Measurements from ENCODE around the gene METRN.

- TF ChIP-seq, protein P1, sequence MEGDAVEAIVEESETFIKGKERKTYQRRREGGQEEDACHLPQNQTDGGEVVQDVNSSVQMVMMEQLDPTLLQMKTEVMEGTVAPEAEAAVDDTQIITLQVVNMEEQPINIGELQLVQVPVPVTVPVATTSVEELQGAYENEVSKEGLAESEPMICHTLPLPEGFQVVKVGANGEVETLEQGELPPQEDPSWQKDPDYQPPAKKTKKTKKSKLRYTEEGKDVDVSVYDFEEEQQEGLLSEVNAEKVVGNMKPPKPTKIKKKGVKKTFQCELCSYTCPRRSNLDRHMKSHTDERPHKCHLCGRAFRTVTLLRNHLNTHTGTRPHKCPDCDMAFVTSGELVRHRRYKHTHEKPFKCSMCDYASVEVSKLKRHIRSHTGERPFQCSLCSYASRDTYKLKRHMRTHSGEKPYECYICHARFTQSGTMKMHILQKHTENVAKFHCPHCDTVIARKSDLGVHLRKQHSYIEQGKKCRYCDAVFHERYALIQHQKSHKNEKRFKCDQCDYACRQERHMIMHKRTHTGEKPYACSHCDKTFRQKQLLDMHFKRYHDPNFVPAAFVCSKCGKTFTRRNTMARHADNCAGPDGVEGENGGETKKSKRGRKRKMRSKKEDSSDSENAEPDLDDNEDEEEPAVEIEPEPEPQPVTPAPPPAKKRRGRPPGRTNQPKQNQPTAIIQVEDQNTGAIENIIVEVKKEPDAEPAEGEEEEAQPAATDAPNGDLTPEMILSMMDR (IDR thresholded peaks at IDR 0.05) = no peak
- TF ChIP-seq POLR2A (IDR thresholded peaks at IDR 0.05) = no peak
These were observed 49.3 kb downstream of the METRN start for GRCh38 chr16:764184-764750.

Data from adrenal gland (tissue), 5 donors.